HUES48 (cell line): Measurements from ENCODE around the gene TRABD.
"Not testable (repeated sequence)": the region's sequence is repeated elsewhere in the genome, so short reads cannot be mapped to it uniquely, and the experiment has no call there.

Source experiments
- H3K27ac ChIP-seq: one replicate; pipeline ENCODE4 v1.7.0; 2013; ENCODE audit warnings: low read depth, low read length, inconsistent platforms
- H3K27me3 ChIP-seq: 2 replicates; pipeline ENCODE4 v1.6.1; 2013; ENCODE audit warnings: mild to moderate bottlenecking, low read length; ENCODE audit not compliant: control insufficient read depth, insufficient read depth
- H3K36me3 ChIP-seq: 2 replicates; pipeline ENCODE4 v1.6.1; 2013; ENCODE audit warnings: low read length; ENCODE audit not compliant: control insufficient read depth, insufficient read depth
- H3K4me1 ChIP-seq: 2 replicates; pipeline ENCODE4 v1.6.1; 2013; ENCODE audit warnings: mild to moderate bottlenecking, low read length; ENCODE audit not compliant: control insufficient read depth, insufficient read depth
- H3K4me3 ChIP-seq: 2 replicates; pipeline ENCODE4 v1.5.1; 2013; ENCODE audit warnings: mild to moderate bottlenecking, low read depth, low read length
- H3K9ac ChIP-seq: 2 replicates; pipeline ENCODE4 v1.6.1; 2013; ENCODE audit warnings: mild to moderate bottlenecking, low read depth, low read length, moderate library complexity
- H3K9me3 ChIP-seq: 2 replicates; pipeline ENCODE4 v1.6.1; 2013; ENCODE audit warnings: low read length; ENCODE audit not compliant: control insufficient read depth, insufficient read depth

Gene TRABD

DNA sequence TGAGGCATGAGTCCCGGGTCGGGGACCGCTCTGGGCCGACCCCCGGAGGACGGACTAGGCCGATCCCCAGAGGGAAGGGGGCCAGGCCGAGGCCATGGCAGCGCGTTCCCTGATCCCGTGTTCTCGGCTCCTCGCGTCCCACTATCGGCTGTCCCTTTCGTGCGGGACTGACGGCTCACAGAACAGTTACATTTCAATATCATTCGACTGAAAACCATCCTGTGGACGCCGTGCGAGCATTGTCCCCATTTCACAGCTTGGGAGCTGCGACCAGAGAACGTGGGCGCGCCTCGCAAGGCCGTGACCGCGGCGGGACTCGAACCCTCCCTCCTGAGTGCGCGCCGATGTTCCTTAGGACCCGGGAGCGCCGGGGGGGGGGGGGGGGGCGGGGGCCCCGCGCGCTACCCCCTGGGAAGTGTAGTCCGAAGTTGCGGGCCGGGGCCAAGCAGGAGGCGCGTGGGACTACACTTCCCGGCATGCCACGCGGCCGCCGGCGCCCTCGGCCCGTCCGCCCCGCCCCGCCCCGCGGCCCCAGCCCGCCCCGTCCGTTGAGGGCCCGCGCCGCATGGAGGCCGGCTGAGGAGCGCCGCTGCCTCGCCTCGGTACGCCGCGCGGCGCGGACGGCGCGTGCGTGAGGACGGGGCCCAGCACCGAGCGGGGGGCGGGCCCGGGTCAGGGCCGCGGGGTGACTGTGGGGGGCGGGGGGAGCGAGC is at the start of gene TRABD:
Gene TRABD (plus strand): TSS at position 539 of the 713 bp plus-strand sequence. CDS start 7,148 bp downstream, outside the sequence.
- Histone ChIP-seq H3K9ac (no peak within 1 kb of the TSS), H3K4me3 (peak within 1 kb of the TSS; percentile 71), H3K4me1 (peaks cover 17% of the 10 kb centered on the region; the same call in 1 of the 2 replicates), H3K27ac (no peak within 1 kb of the TSS), H3K27me3 (peaks cover 6% of the 10 kb centered on the region; the same call in 1 of the 2 replicates), H3K9me3 (no peaks in the 10 kb centered on the region), H3K36me3 (0 out of 2 replicates have a peak, but pooled peaks cover 3% of the 10 kb centered on the region)

DNA sequence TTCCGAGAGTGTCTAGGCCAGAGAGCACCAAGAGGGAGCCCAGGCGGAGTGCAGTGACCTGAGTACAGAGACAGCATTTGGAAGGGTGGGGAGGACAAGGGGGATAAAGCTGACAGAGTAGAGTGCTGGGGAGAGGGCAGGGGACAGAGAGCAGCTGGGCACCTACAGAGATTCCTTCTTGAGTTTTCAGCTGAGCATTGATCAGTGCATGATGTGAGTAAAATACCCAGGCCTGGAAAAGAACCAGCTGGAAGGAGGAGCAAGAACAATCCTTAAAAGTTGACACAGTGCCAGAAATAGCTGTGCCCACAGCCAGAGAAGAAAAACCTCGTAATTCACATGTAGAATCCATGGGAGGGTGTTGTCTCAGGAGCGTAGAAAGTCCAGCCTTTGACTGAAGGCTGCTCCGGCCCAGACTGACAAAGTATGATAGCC is 49.1 kb upstream of the TRABD start:
- Histone ChIP-seq H3K9ac (no peak overlapping the region), H3K27me3 (no peaks in the 10 kb centered on the region), H3K4me3 (no peak overlapping the region), H3K36me3 (no peaks in the 10 kb centered on the region), H3K4me1 (no peaks in the 10 kb centered on the region), H3K9me3 (no peaks in the 10 kb centered on the region), H3K27ac (no peak overlapping the region)

DNA sequence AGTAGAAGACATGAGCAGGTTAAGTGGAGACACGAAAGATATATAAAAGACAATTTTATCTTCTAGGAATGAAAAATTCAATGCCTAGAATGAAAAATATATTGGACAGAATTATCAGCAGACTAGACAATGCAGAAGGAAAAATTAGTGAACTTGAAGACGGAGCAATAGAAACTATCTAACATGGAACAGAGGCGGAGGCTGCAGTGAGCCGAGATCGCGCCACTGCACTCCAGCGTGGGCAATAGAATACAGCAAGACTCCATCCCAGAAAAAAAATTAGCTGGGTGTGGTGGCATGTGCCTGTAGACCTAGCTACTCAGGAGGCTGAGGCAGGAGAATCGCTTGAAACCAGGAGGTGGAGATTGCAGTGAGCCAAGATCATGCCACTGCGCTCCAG is 48.4 kb upstream of the TRABD start:
- H3K27me3 ChIP-seq, H3K4me1 ChIP-seq, H3K27ac ChIP-seq, H3K4me3 ChIP-seq, H3K36me3 ChIP-seq, H3K9me3 ChIP-seq, H3K9ac ChIP-seq: not testable (repeated sequence)

- no peaks in the 10 kb centered on the region for H3K4me1 ChIP-seq
- no peaks in the 10 kb centered on the region for H3K9me3 ChIP-seq
- no peak overlapping the region for H3K4me3 ChIP-seq
- H3K9ac ChIP-seq: no peak overlapping the region
- no peak overlapping the region for H3K27ac ChIP-seq
- no peaks in the 10 kb centered on the region for H3K36me3 ChIP-seq
- no peaks in the 10 kb centered on the region for H3K27me3 ChIP-seq
Measured at GRCh38 chr22:50138041-50138440, 47.7 kb upstream of the TRABD start.

- no peak overlapping the region for H3K4me3 ChIP-seq
- H3K4me1 ChIP-seq: no peaks in the 10 kb centered on the region
- no peaks in the 10 kb centered on the region for H3K9me3 ChIP-seq
- H3K9ac ChIP-seq: no peak overlapping the region
- no peak overlapping the region for H3K27ac ChIP-seq
- H3K36me3 ChIP-seq: no peaks in the 10 kb centered on the region
- H3K27me3 ChIP-seq: no peaks in the 10 kb centered on the region
Measured at GRCh38 chr22:50138988-50139387, 46.7 kb upstream of the TRABD start.

DNA sequence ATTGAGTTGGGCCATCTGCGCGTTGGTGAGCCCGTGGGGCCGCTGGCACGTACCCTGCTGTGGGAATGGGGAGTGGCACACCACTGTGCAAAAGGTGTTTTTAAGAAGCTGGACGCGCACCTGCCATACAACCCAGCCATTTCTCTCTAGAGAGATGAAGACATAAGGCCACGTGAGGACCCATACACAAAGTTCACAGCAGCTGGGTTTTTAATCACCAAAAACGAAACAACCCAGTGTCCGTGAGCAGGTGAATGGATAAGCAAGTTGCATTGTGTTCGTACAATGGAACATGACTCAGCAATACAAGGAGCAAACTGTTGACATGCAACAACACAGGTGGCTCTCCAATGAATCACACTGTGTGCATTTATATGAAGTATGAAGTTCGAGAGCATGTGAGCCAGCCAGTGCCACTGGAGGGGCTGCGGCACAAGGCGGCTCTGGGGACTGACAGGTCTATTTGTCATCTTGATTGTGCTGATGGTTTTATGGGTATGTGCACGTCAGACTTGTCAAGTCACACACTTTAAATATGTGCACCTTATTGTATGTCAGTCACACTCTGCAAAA is 45.8 kb upstream of the TRABD start:
- no peaks in the 10 kb centered on the region for H3K4me1 ChIP-seq
- no peak overlapping the region for H3K27ac ChIP-seq
- H3K27me3 ChIP-seq: no peaks in the 10 kb centered on the region
- no peaks in the 10 kb centered on the region for H3K9me3 ChIP-seq
- H3K4me3 ChIP-seq: no peak overlapping the region
- no peaks in the 10 kb centered on the region for H3K36me3 ChIP-seq
- H3K9ac ChIP-seq: no peak overlapping the region

DNA sequence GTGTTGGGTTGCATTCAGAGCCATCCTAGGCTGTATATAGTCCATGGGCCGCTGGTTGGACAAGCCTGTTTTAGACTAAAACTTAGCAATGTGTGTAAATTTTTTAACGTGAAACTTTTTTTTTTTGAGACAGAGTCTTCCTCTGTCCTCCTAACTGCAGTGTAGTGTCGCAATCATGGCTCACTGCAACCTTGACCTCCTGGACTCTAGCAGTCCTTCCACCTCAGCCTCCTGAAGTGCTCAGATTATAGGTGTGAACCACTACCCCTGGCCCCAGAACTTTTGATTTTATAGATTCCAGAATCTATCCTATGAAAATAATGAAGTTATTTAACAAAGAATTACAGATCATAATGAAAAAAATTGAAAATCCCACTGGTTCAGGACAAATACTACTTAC is 45.1 kb upstream of the TRABD start:
- no peaks in the 10 kb centered on the region for H3K9me3 ChIP-seq
- no peaks in the 10 kb centered on the region for H3K27me3 ChIP-seq
- H3K9ac ChIP-seq: no peak overlapping the region
- no peak overlapping the region for H3K4me3 ChIP-seq
- H3K27ac ChIP-seq: no peak overlapping the region
- H3K36me3 ChIP-seq: no peaks in the 10 kb centered on the region
- H3K4me1 ChIP-seq: no peaks in the 10 kb centered on the region

GRCh38 chr22:50141462-50141861 is 44.3 kb upstream of the TRABD start:
- H3K27me3 ChIP-seq: no peaks in the 10 kb centered on the region
- no peaks in the 10 kb centered on the region for H3K36me3 ChIP-seq
- H3K27ac ChIP-seq: no peak overlapping the region
- no peak overlapping the region for H3K4me3 ChIP-seq
- H3K4me1 ChIP-seq: no peaks in the 10 kb centered on the region
- no peaks in the 10 kb centered on the region for H3K9me3 ChIP-seq
- no peak overlapping the region for H3K9ac ChIP-seq

DNA sequence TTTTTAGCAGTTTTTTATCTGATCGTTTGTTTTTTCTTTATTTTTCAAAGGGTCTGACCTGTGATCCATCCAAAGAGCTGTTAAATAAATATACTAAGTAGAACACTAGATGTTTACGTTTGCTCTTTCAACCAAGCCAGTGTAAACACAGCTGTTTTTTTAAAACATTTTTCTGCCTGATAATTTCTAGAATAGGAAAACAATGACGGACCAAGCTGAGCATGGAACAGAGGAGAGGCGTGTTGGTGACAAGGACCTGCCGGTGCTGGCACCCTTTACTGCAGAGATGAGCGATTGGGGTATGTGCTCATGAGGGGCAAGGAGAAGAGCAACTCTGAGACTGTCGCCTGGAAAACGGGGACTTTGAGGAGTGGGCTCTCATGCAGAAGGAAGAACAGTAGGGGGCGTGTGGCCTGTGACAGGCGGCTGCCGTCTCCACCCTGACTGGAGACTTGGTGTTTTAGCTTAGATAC is 43.8 kb upstream of the TRABD start:
- H3K36me3 ChIP-seq: no peaks in the 10 kb centered on the region
- H3K4me1 ChIP-seq: no peaks in the 10 kb centered on the region
- no peaks in the 10 kb centered on the region for H3K9me3 ChIP-seq
- H3K4me3 ChIP-seq: no peak overlapping the region
- H3K27me3 ChIP-seq: no peaks in the 10 kb centered on the region
- H3K9ac ChIP-seq: no peak overlapping the region
- no peak overlapping the region for H3K27ac ChIP-seq

DNA sequence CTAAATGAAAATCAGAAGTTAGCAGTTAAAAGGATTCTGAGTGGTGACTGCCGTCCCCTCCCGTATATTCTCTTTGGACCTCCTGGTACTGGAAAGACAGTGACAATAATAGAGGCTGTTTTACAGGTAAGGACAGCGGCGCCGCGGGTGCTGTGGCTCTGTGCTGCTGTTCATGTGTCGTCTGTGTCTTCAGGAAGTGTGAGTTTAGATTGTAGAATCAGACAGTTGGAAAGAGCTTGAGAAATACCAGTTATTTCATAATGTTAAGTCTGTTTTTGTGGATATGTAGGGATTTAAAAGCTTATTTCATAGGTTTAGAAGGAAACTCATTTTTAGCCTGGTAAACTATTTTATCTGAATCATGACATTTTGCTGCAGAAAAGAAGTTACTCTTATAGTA is 42.6 kb upstream of the TRABD start:
- Histone ChIP-seq H3K27me3 (no peaks in the 10 kb centered on the region), H3K4me3 (no peak overlapping the region), H3K27ac (no peak overlapping the region), H3K4me1 (no peaks in the 10 kb centered on the region), H3K9ac (no peak overlapping the region), H3K9me3 (no peaks in the 10 kb centered on the region), H3K36me3 (no peaks in the 10 kb centered on the region)

GRCh38 chr22:50144005-50144614 is 41.6 kb upstream of the TRABD start:
- Histone ChIP-seq H3K27me3 (no peaks in the 10 kb centered on the region), H3K27ac (no peak overlapping the region), H3K4me1 (no peaks in the 10 kb centered on the region), H3K4me3 (no peak overlapping the region), H3K9ac (no peak overlapping the region), H3K36me3 (no peaks in the 10 kb centered on the region), H3K9me3 (no peaks in the 10 kb centered on the region)
